Tibial nerve (tissue), 4 donors: ENCODE measurements around the gene SKAP2.
A peak's percentile ranks its signal among the peaks of the same experiment; 100 is the strongest.

Experiments
- EP300 ChIP-seq, 2 donors: sonication (generic); formaldehyde crosslinking; IDR thresholded peaks; one replicate each; pipeline ENCODE4 v1.6.1; 2017; ENCODE audit warnings: antibody characterized with exemption in 2 of 2, mild to moderate bottlenecking in 1 of 2
- TF ChIP-seq, protein P1 (sequence below), 5 experiments: fragments of 200-600 bp in 3 of 5; fragments of 450-650 bp in 2 of 5; sonication (generic) in 3 of 5; IDR thresholded peaks; one replicate each; pipeline ENCODE4 v1.5.1; 2016 to 2019; ENCODE audit warnings: antibody characterized with exemption in 5 of 5, mild to moderate bottlenecking in 3 of 5, moderate library complexity in 2 of 5

DNA sequence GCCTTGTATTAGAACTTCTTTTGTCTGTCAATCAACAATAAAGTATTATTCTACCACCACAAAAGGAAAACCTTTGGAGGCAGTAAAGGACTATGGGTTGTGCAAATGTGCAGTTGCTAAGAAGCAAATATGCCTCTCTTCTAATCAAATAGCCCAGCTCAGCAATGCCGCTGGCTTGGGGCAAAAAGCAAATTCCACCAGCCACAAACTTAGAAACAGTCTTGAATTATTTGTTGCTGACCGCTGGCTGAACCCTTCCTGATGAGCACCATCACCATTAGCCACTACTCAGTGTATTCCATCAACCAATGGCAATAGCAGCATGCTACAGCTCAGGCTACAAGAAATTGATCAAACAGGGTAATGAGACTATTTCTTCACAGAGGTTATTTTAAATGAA lies 51.0 kb downstream of the SKAP2 start:
- TF ChIP-seq, protein P1, sequence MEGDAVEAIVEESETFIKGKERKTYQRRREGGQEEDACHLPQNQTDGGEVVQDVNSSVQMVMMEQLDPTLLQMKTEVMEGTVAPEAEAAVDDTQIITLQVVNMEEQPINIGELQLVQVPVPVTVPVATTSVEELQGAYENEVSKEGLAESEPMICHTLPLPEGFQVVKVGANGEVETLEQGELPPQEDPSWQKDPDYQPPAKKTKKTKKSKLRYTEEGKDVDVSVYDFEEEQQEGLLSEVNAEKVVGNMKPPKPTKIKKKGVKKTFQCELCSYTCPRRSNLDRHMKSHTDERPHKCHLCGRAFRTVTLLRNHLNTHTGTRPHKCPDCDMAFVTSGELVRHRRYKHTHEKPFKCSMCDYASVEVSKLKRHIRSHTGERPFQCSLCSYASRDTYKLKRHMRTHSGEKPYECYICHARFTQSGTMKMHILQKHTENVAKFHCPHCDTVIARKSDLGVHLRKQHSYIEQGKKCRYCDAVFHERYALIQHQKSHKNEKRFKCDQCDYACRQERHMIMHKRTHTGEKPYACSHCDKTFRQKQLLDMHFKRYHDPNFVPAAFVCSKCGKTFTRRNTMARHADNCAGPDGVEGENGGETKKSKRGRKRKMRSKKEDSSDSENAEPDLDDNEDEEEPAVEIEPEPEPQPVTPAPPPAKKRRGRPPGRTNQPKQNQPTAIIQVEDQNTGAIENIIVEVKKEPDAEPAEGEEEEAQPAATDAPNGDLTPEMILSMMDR (IDR thresholded peaks at IDR 0.05): no peak
- TF ChIP-seq EP300 (IDR thresholded peaks at IDR 0.05): peak in 1 of 2 donors; percentile 12
